ENCODE results near the gene TRIP4. TPM values are rescaled to one million over a fixed set of nuclear protein-coding genes. Genes with fewer than 3 reads are reported as not detected.
A peak's percentile ranks its signal among the peaks of the same experiment; 100 is the strongest.
"Not testable (repeated sequence)": the region's sequence is repeated elsewhere in the genome, so short reads cannot be mapped to it uniquely, and the experiment has no call there.

The TRIP4 gene
- total RNA-seq, 1 donor from 2014 or later = 24.7 TPM

GRCh38 chr15:64493641-64494040 is 106.0 kb downstream of the TRIP4 start:
- Mint-ChIP-seq H3K9me3 (ENCODE audit: low read depth) (no peaks in the 10 kb centered on the region), H3K4me3 (ENCODE audit: unreplicated experiment) (no peak overlapping the region), H3K36me3 (ENCODE audit: low read depth) (peaks cover 1% of the 10 kb centered on the region), H3K4me1 (ENCODE audit: low read depth) (peaks cover 5% of the 10 kb centered on the region), H3K27ac (ENCODE audit: unreplicated experiment) (no peak overlapping the region), H3K27me3 (ENCODE audit: low read depth) (no peaks in the 10 kb centered on the region)
- no peak for TF ChIP-seq CTCF (IDR thresholded peaks at IDR 0.05)
- DNase-seq (ENCODE audit: low spot score) = no peak

GRCh38 chr15:64495968-64496367 is 108.3 kb downstream of the TRIP4 start:
- H3K27me3 Mint-ChIP-seq (ENCODE audit: low read depth); H3K4me1 Mint-ChIP-seq (ENCODE audit: low read depth); H3K27ac Mint-ChIP-seq (ENCODE audit: unreplicated experiment); H3K9me3 Mint-ChIP-seq (ENCODE audit: low read depth); H3K36me3 Mint-ChIP-seq (ENCODE audit: low read depth); H3K4me3 Mint-ChIP-seq (ENCODE audit: unreplicated experiment); DNase-seq (ENCODE audit: low spot score): not testable (repeated sequence)

GRCh38 chr15:64500695-64501395 is 113.2 kb downstream of the TRIP4 start:
- Mint-ChIP-seq H3K4me1 (ENCODE audit: low read depth) (peaks cover 35% of the 10 kb centered on the region), H3K27me3 (ENCODE audit: low read depth) (no peaks in the 10 kb centered on the region), H3K9me3 (ENCODE audit: low read depth) (no peaks in the 10 kb centered on the region), H3K4me3 (ENCODE audit: unreplicated experiment) (no peak overlapping the region), H3K27ac (ENCODE audit: unreplicated experiment) (no peak overlapping the region), H3K36me3 (ENCODE audit: low read depth) (peaks cover 12% of the 10 kb centered on the region)
- TF ChIP-seq CTCF (IDR thresholded peaks at IDR 0.05) = no peak
- DNase-seq (ENCODE audit: low spot score) = no peak

GRCh38 chr15:64501396-64501715 is 113.7 kb downstream of the TRIP4 start:
- Mint-ChIP-seq H3K27ac (ENCODE audit: unreplicated experiment) (peak overlapping the region; percentile 19), H3K9me3 (ENCODE audit: low read depth) (no peaks in the 10 kb centered on the region), H3K4me1 (ENCODE audit: low read depth) (peaks cover 33% of the 10 kb centered on the region), H3K27me3 (ENCODE audit: low read depth) (no peaks in the 10 kb centered on the region), H3K4me3 (ENCODE audit: unreplicated experiment) (no peak overlapping the region), H3K36me3 (ENCODE audit: low read depth) (peaks cover 11% of the 10 kb centered on the region)
- no peak for TF ChIP-seq CTCF (IDR thresholded peaks at IDR 0.05)
- DNase-seq (ENCODE audit: low spot score) = no peak

- no peak for DNase-seq (ENCODE audit: low spot score)
- H3K9me3 Mint-ChIP-seq (ENCODE audit: low read depth) = no peaks in the 10 kb centered on the region
- no peaks in the 10 kb centered on the region for H3K27me3 Mint-ChIP-seq (ENCODE audit: low read depth)
- no peak overlapping the region for H3K4me3 Mint-ChIP-seq (ENCODE audit: unreplicated experiment)
- H3K27ac Mint-ChIP-seq (ENCODE audit: unreplicated experiment) = peak overlapping the region; percentile 55
- TF ChIP-seq CTCF (IDR thresholded peaks at IDR 0.05) = no peak
- peaks cover 11% of the 10 kb centered on the region for H3K36me3 Mint-ChIP-seq (ENCODE audit: low read depth)
- H3K4me1 Mint-ChIP-seq (ENCODE audit: low read depth) = peaks cover 37% of the 10 kb centered on the region
Measured at GRCh38 chr15:64502151-64502550, 114.5 kb downstream of the TRIP4 start.

GRCh38 chr15:64502551-64502950 is 114.9 kb downstream of the TRIP4 start:
- TF ChIP-seq CTCF (IDR thresholded peaks at IDR 0.05) = no peak
- Mint-ChIP-seq H3K27ac (ENCODE audit: unreplicated experiment) (peak overlapping the region; percentile 55), H3K4me3 (ENCODE audit: unreplicated experiment) (no peak overlapping the region), H3K36me3 (ENCODE audit: low read depth) (peaks cover 11% of the 10 kb centered on the region), H3K9me3 (ENCODE audit: low read depth) (no peaks in the 10 kb centered on the region), H3K4me1 (ENCODE audit: low read depth) (peaks cover 41% of the 10 kb centered on the region), H3K27me3 (ENCODE audit: low read depth) (no peaks in the 10 kb centered on the region)
- DNase-seq (ENCODE audit: low spot score) = no peak

Data from chondrocyte (in vitro differentiated cells).